NB4 (cell line): ENCODE results near the gene DNAAF1.

Source experiments
- DNase-seq: peaks from one replicate; pipeline ENCODE4 v3.0.0; 2010; ENCODE audit warnings: low read depth
- H3K4me3 ChIP-seq: one replicate; pipeline ENCODE4 v1.5.1; 2011; ENCODE audit warnings: mild to moderate bottlenecking, low read depth, low read length, moderate library complexity
- MAX ChIP-seq: IDR thresholded peaks from 2 replicates; pipeline ENCODE4 v1.6.1; 2011; ENCODE audit warnings: low read depth, low read length
- MYC ChIP-seq: IDR thresholded peaks from 2 replicates; pipeline ENCODE4 v1.6.1; 2011; ENCODE audit warnings: low read depth, low read length
- POLR2A ChIP-seq: IDR thresholded peaks from 2 replicates; pipeline ENCODE4 v1.6.1; 2011; ENCODE audit warnings: mild to moderate bottlenecking; ENCODE audit not compliant: insufficient read length; ENCODE audit errors: extremely low read depth
- TF ChIP-seq, protein P1 (sequence below): IDR thresholded peaks from one replicate; pipeline ENCODE4 v1.5.1; 2012; ENCODE audit warnings: low read depth, low read length

Gene DNAAF1

GRCh38 chr16:84224554-84224953 lies 79.4 kb downstream of the DNAAF1 start:
- TF ChIP-seq, protein P1, sequence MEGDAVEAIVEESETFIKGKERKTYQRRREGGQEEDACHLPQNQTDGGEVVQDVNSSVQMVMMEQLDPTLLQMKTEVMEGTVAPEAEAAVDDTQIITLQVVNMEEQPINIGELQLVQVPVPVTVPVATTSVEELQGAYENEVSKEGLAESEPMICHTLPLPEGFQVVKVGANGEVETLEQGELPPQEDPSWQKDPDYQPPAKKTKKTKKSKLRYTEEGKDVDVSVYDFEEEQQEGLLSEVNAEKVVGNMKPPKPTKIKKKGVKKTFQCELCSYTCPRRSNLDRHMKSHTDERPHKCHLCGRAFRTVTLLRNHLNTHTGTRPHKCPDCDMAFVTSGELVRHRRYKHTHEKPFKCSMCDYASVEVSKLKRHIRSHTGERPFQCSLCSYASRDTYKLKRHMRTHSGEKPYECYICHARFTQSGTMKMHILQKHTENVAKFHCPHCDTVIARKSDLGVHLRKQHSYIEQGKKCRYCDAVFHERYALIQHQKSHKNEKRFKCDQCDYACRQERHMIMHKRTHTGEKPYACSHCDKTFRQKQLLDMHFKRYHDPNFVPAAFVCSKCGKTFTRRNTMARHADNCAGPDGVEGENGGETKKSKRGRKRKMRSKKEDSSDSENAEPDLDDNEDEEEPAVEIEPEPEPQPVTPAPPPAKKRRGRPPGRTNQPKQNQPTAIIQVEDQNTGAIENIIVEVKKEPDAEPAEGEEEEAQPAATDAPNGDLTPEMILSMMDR: no peak
- TF ChIP-seq POLR2A: no peak
- TF ChIP-seq MYC: no peak
- DNase-seq: no peak

DNA sequence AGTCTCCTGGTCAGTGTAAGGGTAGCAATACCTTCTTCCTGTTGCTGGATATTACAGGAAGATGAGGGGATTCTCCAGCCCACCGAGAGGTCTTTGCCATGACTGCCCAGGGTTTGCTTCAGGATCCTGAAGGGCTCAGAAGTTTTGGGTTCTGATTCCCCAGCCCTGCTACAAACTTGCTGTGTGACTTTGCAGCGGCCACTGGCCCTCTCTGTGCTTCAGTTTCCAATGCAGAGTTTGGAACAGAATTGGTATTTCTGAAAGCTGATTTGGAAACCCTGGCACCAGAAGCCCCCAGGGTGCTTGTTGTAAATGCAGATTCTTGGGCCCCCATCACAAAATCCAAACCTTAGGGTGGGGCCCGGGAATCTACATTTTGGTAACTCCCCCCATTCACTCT lies 80.0 kb downstream of the DNAAF1 start:
- DNase-seq: no peak
- no peak overlapping the region for H3K4me3 ChIP-seq
- TF ChIP-seq, protein P1: no peak
- TF ChIP-seq MYC (no peak), POLR2A (no peak)

More at GRCh38 chr16:84224554-84224953, 79.4 kb downstream of the DNAAF1 start:
- no peak overlapping the region for H3K4me3 ChIP-seq

- no peak for DNase-seq
- H3K4me3 ChIP-seq: no peak overlapping the region
- TF ChIP-seq MYC: no peak
- TF ChIP-seq POLR2A: no peak
- TF ChIP-seq, protein P1: no peak
- TF ChIP-seq MAX: no peak
Observed at GRCh38 chr16:84225571-84225970, 80.5 kb downstream of the DNAAF1 start.

- TF ChIP-seq MYC: no peak
- TF ChIP-seq MAX: no peak
- TF ChIP-seq POLR2A: no peak
- TF ChIP-seq, protein P1: no peak
- DNase-seq: no peak
- no peak overlapping the region for H3K4me3 ChIP-seq
Observed at GRCh38 chr16:84226026-84226425, 80.9 kb downstream of the DNAAF1 start.
